NCI-H2107 treated with DMSO at 0.1 percent for 48 hours (cell line): ENCODE measurements around the gene LYPLA2.

ENCODE experiments used
- DNase-seq: peaks from one replicate; lab custom pipeline; 2025; ENCODE audit not compliant: unreplicated experiment; lab: John Stamatoyannopoulos, UW

The LYPLA2 gene

GRCh38 chr1:23790696-23791515 is at the start of gene LYPLA2:
LYPLA2 (plus strand) TSS chr1:23791145; CDS start chr1:23792683, 1,538 bp downstream.
- DNase-seq: peak; percentile 83

DNA sequence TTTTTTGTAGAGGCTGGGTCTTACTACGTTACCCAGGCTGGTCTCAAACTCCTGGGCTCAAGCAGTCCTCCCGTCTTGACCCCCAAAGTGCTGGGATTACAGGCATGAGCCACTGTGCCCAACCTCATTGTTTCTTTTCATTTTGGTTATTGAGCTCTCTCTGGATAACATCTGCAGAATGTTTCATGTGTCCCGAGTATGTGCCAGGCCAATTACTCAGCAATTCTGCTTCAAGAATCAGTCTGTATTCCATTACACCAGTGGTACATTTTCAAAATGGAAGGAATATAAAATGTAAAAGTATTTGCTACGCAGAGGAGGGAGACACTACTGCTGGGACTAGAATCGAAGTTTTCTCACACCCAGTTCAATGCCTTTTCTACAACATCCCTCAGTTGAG is 49.3 kb upstream of the LYPLA2 start:
- no peak for DNase-seq

DNA sequence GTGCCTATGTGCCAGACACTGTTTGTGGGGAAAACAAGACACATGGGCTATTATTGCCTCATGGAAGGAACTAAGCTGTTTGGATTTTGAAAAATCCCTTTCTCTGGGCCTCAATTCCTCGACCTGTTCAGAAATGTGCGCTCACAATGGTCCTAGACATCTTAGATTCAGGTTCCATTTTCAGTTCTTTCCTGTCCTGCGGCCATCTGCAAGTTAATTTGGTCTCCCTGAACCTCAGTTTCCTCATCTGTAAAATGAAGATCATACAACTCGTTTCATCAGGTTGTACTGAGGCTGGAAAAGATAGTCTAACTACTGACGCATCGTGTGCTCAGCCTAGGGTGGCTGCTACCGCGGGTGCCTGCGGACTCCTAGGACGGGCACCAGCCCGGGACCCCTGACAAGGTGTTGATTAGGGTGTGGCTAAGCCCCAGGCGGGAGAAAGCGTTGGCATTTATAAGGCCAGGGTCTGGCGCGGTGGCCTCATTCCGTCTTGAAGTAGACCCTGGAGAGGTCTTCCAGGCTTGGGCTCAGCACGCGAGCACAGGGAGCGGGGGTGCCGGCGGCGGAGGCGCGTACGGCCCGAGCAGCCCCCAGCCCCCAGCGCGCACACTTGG is 48.2 kb upstream of the LYPLA2 start:
- no peak for DNase-seq

- no peak for DNase-seq
Measured at GRCh38 chr1:23743287-23744152, 47.4 kb upstream of the LYPLA2 start, which contains the start of gene ELOA. ELOA (plus strand) TSS chr1:23743471; CDS start chr1:23743504, 33 bp downstream.

DNA sequence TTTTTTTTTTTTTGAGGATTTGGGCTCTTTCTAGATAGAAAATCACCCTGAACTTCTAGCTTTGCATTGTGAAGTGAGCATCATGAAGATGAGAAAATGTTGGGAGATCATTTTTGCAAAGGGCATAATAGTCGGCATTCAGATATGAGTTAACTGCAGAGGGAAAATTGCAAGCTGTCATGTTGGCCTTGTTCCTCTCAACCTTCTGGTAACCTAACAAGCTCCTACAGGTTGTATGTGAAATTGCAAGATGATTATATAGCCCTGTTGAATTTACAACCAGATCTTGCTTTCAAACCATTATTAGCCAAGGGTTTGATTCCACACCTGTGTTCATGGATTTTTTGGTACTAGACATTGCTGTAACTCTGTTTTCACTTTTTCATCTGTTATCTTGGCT is 45.4 kb upstream of the LYPLA2 start:
- DNase-seq: no peak

GRCh38 chr1:23748016-23748415 is 42.9 kb upstream of the LYPLA2 start:
- DNase-seq: no peak

- DNase-seq: peak; percentile 54
Measured at GRCh38 chr1:23751050-23751814, 39.7 kb upstream of the LYPLA2 start.

DNA sequence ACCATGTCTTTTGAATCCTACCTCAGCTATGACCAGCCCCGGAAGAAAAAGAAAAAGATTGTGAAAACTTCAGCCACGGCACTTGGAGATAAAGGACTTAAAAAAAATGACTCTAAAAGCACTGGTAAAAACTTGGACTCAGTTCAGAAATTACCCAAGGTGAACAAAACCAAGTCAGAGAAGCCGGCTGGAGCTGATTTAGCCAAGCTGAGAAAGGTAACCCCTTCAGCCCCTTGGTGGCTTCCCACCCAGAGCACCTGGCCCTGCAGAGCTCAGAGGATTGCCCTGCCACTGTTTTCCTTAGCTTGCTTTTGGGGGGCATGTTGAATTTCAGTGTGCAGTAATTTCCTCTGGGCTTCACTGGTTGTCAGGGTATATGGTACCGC is 39.1 kb upstream of the LYPLA2 start:
- no peak for DNase-seq

DNA sequence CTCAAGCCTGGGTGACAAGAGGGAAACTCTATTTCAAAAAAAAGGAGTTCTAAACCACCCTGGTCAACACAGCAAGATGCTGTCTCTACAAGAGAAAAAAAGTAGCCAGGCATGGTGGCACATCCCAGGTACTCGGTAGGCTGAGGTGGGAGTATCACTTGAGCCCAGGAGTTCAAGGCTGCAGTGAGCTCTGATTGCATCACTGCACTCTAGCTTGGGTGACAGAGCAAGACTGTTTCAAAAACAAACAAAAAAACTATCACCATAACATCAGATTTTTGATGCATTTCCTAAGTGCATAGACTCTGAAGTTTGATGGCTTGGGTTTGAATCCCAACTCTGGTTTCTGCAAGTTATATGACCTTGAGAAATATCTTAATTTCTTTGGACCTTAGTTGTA is 38.0 kb upstream of the LYPLA2 start:
- no peak for DNase-seq

DNA sequence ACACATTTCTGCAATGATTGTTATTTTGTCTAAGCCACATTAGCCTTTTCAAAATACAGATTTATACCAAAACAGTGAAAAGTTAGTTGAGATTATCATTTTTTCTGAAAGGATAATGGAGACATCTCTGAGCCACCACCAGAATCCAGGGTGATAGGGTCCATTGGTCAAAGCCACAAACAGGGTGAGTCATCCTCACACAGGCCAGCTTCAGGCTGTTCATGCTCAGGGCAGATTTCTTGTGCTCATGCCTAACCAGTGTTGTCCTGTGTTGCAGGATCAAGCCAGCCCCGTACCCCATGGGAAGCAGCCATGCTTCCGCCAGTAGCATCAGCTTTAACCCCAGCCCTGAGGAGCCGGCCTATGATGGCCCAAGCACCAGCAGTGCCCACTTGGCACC is 34.3 kb upstream of the LYPLA2 start:
- DNase-seq: no peak

DNA sequence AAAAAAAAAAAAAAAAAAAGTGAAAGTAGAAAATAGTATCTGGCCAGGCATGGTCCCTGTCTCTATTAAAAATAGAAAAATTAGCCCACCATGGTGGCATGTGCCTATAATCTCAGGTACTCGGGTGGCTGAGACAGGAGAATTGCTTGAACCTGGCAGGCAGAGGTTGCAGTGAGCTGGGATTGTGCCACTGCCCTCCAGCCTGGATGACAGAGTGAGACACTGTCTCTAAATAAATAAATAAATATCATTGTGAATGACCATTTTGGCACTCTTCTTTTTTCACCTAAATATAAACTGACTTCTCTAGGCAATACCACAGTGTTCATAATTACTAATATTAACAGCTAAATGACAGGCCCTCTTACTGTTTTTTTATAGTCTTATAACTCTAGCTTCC is 33.1 kb upstream of the LYPLA2 start:
- no peak for DNase-seq

DNA sequence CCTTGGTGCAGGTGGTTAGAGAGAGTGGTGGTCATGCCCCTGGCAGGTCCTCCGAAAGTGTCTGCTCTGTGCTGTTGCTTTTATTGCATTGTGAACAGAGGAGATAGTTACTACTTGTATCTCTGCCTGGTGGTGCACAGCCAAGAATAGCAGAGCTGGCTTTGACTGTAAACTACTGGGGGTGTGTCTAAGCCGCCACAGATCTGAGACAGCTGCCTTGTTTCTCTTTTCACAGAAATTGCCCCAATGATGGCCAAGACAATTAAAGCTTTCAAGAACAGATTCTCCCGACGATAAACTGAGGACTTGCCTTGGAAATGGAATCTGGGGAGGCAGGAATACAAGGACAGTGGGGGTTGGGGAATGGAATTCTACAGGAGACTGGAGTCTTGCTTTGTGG is 31.7 kb upstream of the LYPLA2 start:
- no peak for DNase-seq

- no peak for DNase-seq
Measured at GRCh38 chr1:23763041-23763577, 27.8 kb upstream of the LYPLA2 start.

DNA sequence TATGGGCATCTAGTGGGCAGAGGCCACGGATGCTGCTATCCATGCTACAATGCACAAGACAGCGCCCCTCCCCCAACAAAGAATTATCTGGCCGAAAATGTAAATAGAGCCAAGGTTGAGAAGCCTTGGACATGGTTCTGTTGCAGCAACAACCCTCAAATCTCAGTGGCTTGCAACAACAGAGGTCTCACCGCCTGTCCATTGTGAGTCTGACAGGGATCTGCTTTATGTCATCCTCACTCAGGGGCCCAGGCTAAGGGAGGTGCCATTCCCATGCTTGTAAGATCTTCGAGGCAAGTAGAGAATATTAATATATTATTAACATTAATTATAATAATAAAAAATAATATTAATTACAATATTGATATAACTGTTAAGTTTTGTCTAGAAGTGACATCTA is 22.2 kb upstream of the LYPLA2 start:
- no peak for DNase-seq

GRCh38 chr1:23772049-23772853 is 18.7 kb upstream of the LYPLA2 start:
- peak; percentile 78 for DNase-seq

GRCh38 chr1:23772854-23773242 is 18.1 kb upstream of the LYPLA2 start:
- no peak for DNase-seq

DNA sequence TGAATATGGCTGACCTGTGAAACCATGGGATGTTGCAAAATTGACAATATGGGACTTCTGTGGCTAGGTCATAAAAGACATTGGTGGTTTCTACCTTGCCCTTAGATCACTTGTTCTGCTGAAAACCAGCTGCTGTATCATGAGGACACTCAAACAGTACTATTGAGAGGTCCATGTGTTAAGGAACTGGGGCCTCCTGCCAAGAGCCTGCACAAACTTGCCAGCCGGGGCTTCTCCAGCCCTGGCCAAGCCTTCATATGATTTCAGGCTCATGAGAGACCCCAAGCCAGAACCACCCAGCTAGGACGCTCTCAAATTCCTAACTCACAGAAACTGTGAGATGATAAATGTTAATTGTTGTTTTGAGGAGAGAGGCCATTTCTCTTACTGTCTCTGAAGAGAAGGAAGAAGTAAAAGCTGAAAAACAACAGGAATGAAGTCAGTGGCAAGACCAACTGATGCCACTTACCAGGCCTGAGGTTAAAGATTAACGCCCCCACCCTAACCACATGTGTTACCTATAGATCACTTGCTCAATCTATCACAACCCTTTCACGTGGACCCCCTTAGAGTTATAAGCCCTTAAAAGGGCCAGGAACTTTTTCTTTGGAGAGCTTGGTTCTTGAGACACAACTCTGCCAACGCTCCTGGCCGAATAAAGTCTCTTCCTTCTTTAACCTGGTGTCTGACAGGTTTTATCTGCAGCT is 16.6 kb upstream of the LYPLA2 start:
- no peak for DNase-seq

GRCh38 chr1:23776217-23776616 is 14.7 kb upstream of the LYPLA2 start:
- no peak for DNase-seq
